Astrocyte of the cerebellum (primary cell): ENCODE measurements around the gene DPCD.
"Not testable (repeated sequence)": the region's sequence is repeated elsewhere in the genome, so short reads cannot be mapped to it uniquely, and the experiment has no call there.

ENCODE experiments used
- DNase-seq: peaks from one replicate; pipeline ENCODE4 v3.0.0-alpha.2; 2011; ENCODE audit warnings: low read depth
- H3K4me3 ChIP-seq: 2 replicates; pipeline ENCODE4 v1.5.1; 2011; ENCODE audit warnings: mild to moderate bottlenecking, low read depth, low read length, moderate library complexity
- CTCF ChIP-seq: IDR thresholded peaks from 2 replicates; pipeline ENCODE4 v1.5.1; 2012; ENCODE audit warnings: low read length, low read depth, moderate library complexity, mild to moderate bottlenecking; ENCODE audit errors: missing control alignments
- in situ Hi-C: cut with HindIII; loops from 2 replicates; pipeline ENCODE4 v1.10.0; 2017; ENCODE audit warnings: low sequenced_read_pairs

The DPCD gene

GRCh38 chr10:101580486-101581399, 7.4 kb upstream of the DPCD start:
- no peak for TF ChIP-seq CTCF
- no peak for DNase-seq
- in situ Hi-C loops: no loop called here
- H3K4me3 ChIP-seq: no peak overlapping the region

GRCh38 chr10:101585841-101586240, 2.3 kb upstream of the DPCD start:
- in situ Hi-C loops: no loop called here
- DNase-seq: no peak
- H3K4me3 ChIP-seq: no peak overlapping the region
- no peak for TF ChIP-seq CTCF

- TF ChIP-seq CTCF: no peak
- H3K4me3 ChIP-seq: peak overlapping the region; percentile 97
- in situ Hi-C loops: no loop called here
- no peak for DNase-seq
Measured at GRCh38 chr10:101588879-101589278, 758 bp downstream of the DPCD start.

- in situ Hi-C loops, H3K4me3 ChIP-seq, DNase-seq: not testable (repeated sequence)
Measured at GRCh38 chr10:101593331-101593730, 5.2 kb downstream of the DPCD start.

- DNase-seq: no peak
- in situ Hi-C loops: no loop called here
- H3K4me3 ChIP-seq: no peak overlapping the region
- no peak for TF ChIP-seq CTCF
Measured at GRCh38 chr10:101595591-101596433, 7.7 kb downstream of the DPCD start.

GRCh38 chr10:101597091-101597900, 9.2 kb downstream of the DPCD start:
- TF ChIP-seq CTCF: no peak
- DNase-seq: no peak
- no peak overlapping the region for H3K4me3 ChIP-seq
- in situ Hi-C loops: no loop called here
